HepG2 (cell line): ENCODE measurements around the gene SKI. TPM values are rescaled to one million over a fixed set of nuclear protein-coding genes. Genes with fewer than 3 reads are reported as not detected.

Experiments used
- ATAC-seq: fragments of 200-7000 bp; cut with Tn5 transposase; 3 replicates; pipeline ENCODE4 v1.9.1; 2020; ENCODE audit warnings: mild to moderate bottlenecking, moderate library complexity
- BruUV-seq: library from RNA; stranded (reverse); fragments of 400-500 nt; replicated peaks from 2 replicates; lab custom pipeline; 2021; lab: Mats Ljungman, UMichigan
- CTCF ChIA-PET: fragments of 300-600 bp; formaldehyde crosslinking; extraction: SDS; loops from one replicate; lab custom pipeline; 2021; ENCODE audit warnings: low total read pairs, inconsistent platforms, low intra/inter-chr PET ratio; lab: Yijun Ruan, JAX
- POLR2A ChIA-PET: fragments of 350-600 bp; sonication (Branson Sonifier 250); formaldehyde crosslinking; loops from one replicate; lab custom pipeline; 2020; ENCODE audit warnings: antibody characterized with exemption, inconsistent platforms; lab: Yijun Ruan, JAX
- DNase-seq: peaks from one replicate; pipeline ENCODE4 v3.0.0-alpha.2; 2015; ENCODE audit warnings: low spot score
- FAIRE-seq: peaks from 3 replicates; lab custom pipeline; 2011; peaks lifted over from hg19 to GRCh38; lab: Jason Lieb, UNC
- H2AFZ ChIP-seq: one replicate; pipeline ENCODE4 v1.6.1; 2011; ENCODE audit warnings: low read length, inconsistent platforms
- H3K27ac ChIP-seq: fragments of 300-600 bp; 3 replicates; pipeline ENCODE4 v1.8.0; 2011; ENCODE audit warnings: mixed run types, mild to moderate bottlenecking, mixed read lengths, low read length, inconsistent platforms; ENCODE audit not compliant: insufficient read depth; ENCODE audit errors: extremely low read length
- H3K27me3 ChIP-seq, 2 experiments: fragments of 200-600 bp in 1 of 2; 2 replicates in 1 of 2; 3 replicates in 1 of 2; pipeline versions ENCODE4 v1.6.0 to v1.8.0; 2011; ENCODE audit warnings: low read length in 2 of 2, mild to moderate bottlenecking in 2 of 2, moderate library complexity in 2 of 2, inconsistent platforms in 1 of 2; ENCODE audit not compliant: insufficient read depth in 2 of 2, control insufficient read depth in 1 of 2
- H3K36me3 ChIP-seq, 2 experiments: fragments of 200-600 bp in 1 of 2; replicated peaks in 1 of 2; 2 replicates in 1 of 2; 3 replicates in 1 of 2; pipeline versions ENCODE4 v1.5.1 to v1.8.0; 2011; ENCODE audit warnings: low read length in 2 of 2, inconsistent platforms in 1 of 2; ENCODE audit not compliant: insufficient read depth in 2 of 2, control insufficient read depth in 1 of 2
- H3K4me1 ChIP-seq: 2 replicates; pipeline ENCODE4 v1.5.1; 2012; ENCODE audit warnings: low read length, inconsistent platforms; ENCODE audit not compliant: insufficient read depth
- H3K4me2 ChIP-seq: 2 replicates; pipeline ENCODE4 v1.6.0; 2011; ENCODE audit warnings: low read depth, low read length, inconsistent platforms
- H3K4me3 ChIP-seq, 3 experiments: fragments of 200-600 bp in 1 of 3; sonication (generic), shearing (Covaris generic) in 1 of 3; replicated peaks in 1 of 3; 2 replicates each; pipeline ENCODE4 v1.5.1; 2011 to 2016; ENCODE audit warnings: low read length in 3 of 3, inconsistent platforms in 2 of 3, low read depth in 2 of 3, mild to moderate bottlenecking in 2 of 3, control low read depth in 1 of 3, mixed read lengths in 1 of 3; ENCODE audit not compliant: insufficient read depth in 1 of 3
- H3K79me2 ChIP-seq: one replicate; pipeline ENCODE4 v1.6.1; 2011; ENCODE audit warnings: low read length, inconsistent platforms; ENCODE audit not compliant: insufficient read depth
- H3K9ac ChIP-seq: 2 replicates; pipeline ENCODE4 v1.6.0; 2011; ENCODE audit warnings: mild to moderate bottlenecking, low read depth, low read length, inconsistent platforms; ENCODE audit not compliant: insufficient read depth
- H3K9me3 ChIP-seq: 2 replicates; pipeline ENCODE4 v1.5.1; 2012; ENCODE audit warnings: mild to moderate bottlenecking, low read length
- H4K20me1 ChIP-seq: 2 replicates; pipeline ENCODE4 v1.6.0; 2011; ENCODE audit warnings: inconsistent platforms, mild to moderate bottlenecking, low read length, moderate library complexity; ENCODE audit not compliant: insufficient read depth
- E2F2 ChIP-seq: sonication (generic); formaldehyde crosslinking; IDR thresholded peaks from 2 replicates; pipeline ENCODE4 v1.4.0; 2020; ENCODE audit warnings: missing genetic modification reagents, borderline replicate concordance
- ETV5 ChIP-seq: IDR thresholded peaks from 2 replicates; pipeline ENCODE4 v1.6.1; 2018; ENCODE audit warnings: missing biosample characterization, missing genetic modification reagents, inconsistent platforms, borderline replicate concordance
- PATZ1 ChIP-seq: sonication (generic); formaldehyde crosslinking; IDR thresholded peaks from 2 replicates; pipeline ENCODE4 v1.4.0; 2020; ENCODE audit warnings: missing genetic modification reagents
- PBX3 ChIP-seq: sonication (generic); formaldehyde crosslinking; IDR thresholded peaks from 2 replicates; pipeline ENCODE4 v1.8.1; 2023; ENCODE audit warnings: missing genetic modification reagents, inconsistent platforms, borderline replicate concordance
- POGK ChIP-seq: sonication (generic); formaldehyde crosslinking; conservative IDR thresholded peaks from 2 replicates; pipeline ENCODE4 v1.8.0; 2022; ENCODE audit warnings: mild to moderate bottlenecking, moderate library complexity, missing genetic modification reagents
- REPIN1 ChIP-seq: sonication (generic); formaldehyde crosslinking; IDR thresholded peaks from 2 replicates; pipeline ENCODE4 v1.8.0; 2022; ENCODE audit warnings: missing genetic modification reagents, low read depth, mild to moderate bottlenecking, borderline replicate concordance
- SNAPC2 ChIP-seq: sonication (generic); formaldehyde crosslinking; IDR thresholded peaks from 2 replicates; pipeline ENCODE4 v1.8.1; 2022; ENCODE audit warnings: mild to moderate bottlenecking, missing genetic modification reagents
- SRSF1 ChIP-seq: fragments of 200-400 bp; formaldehyde crosslinking; optimal IDR thresholded peaks from 2 replicates; pipeline ENCODE3; 2017; ENCODE audit warnings: mild to moderate bottlenecking, low read depth, low read length, moderate library complexity
- TRIM22 ChIP-seq: fragments of 450-650 bp; IDR thresholded peaks from 2 replicates; pipeline ENCODE4 v1.6.1; 2017
- YEATS4 ChIP-seq: sonication (generic); formaldehyde crosslinking; IDR thresholded peaks from 2 replicates; pipeline ENCODE4 v1.4.0; 2020; ENCODE audit warnings: missing genetic modification reagents, borderline replicate concordance
- ZNF180 ChIP-seq: sonication (generic); formaldehyde crosslinking; IDR thresholded peaks from 2 replicates; pipeline ENCODE4 v1.4.0; 2020; ENCODE audit warnings: low read depth, missing genetic modification reagents, borderline replicate concordance
- ZNF274 ChIP-seq: sonication (generic); formaldehyde crosslinking; IDR thresholded peaks from 2 replicates; pipeline ENCODE4 v1.5.1; 2020; ENCODE audit warnings: mild to moderate bottlenecking, missing genetic modification reagents
- ZNF34 ChIP-seq: sonication (generic); formaldehyde crosslinking; IDR thresholded peaks from 2 replicates; pipeline ENCODE4 v1.4.0; 2020; ENCODE audit warnings: mild to moderate bottlenecking, missing genetic modification reagents, borderline replicate concordance
- ZNF775 ChIP-seq: sonication (generic); formaldehyde crosslinking; IDR thresholded peaks from 2 replicates; pipeline ENCODE4 v1.4.0; 2020; ENCODE audit warnings: missing genetic modification reagents, mild to moderate bottlenecking, moderate library complexity, borderline replicate concordance
- WGBS: methylation state at CpG from one replicate; pipeline ENCODE4 v1.1.6; 2017; ENCODE audit warnings: low lambda C conversion rate; 5-methylcytosine and 5-hydroxymethylcytosine counted together
- in situ Hi-C: cut with HindIII; loops from 2 replicates; pipeline ENCODE4 v1.10.0; 2017; ENCODE audit warnings: low pct_unique_long_range_greater_than_20kb; ENCODE audit not compliant: extremely low pct_ligation_motif_present
- intact Hi-C: fragments of 100-400 bp; cut with micrococcal nuclease; formaldehyde crosslinking; loops from one replicate; pipeline ENCODE4 v1.10.0; 2022; ENCODE audit not compliant: unreplicated experiment
- polyA plus RNA-seq, 8 experiments: library from polyadenylated mRNA; depleted of rRNA in 3 of 8; stranded (reverse) in 7 of 8; unstranded in 1 of 8; fragments of >200 nt; fragmentation: Illumina TruSeq in 4 of 8; extraction: Trizol in 4 of 8; gene quantifications; 2 replicates each; pipeline versions ENCODE4 v1.2.1 to v1.2.3, GENCODE V29; 2011 to 2016; ENCODE audit warnings: low read depth in 4 of 8, missing spikeins in 1 of 8, mixed read lengths in 1 of 8; ENCODE audit not compliant: insufficient read depth in 1 of 8
- total RNA-seq, 5 experiments: library from RNA; depleted of rRNA; stranded (reverse); fragments of >200 nt; fragmentation: Illumina TruSeq; extraction: Trizol; gene quantifications; 2 replicates each; pipeline ENCODE4 v1.2.3, GENCODE V29; 2016; ENCODE audit warnings: low read depth in 1 of 5

Gene SKI
- total and polyA plus RNA-seq, 2 of the 13 experiments (the other 11 are each of a cell fraction or from before 2014, with no cell fraction given) = 4.7 to 6.9 TPM

- H3K27me3 ChIP-seq = peaks cover 2 to 15% of the 10 kb centered on the region in 2 experiments; a peak in 2 of 5 replicates
- H3K4me3 ChIP-seq = peak overlapping the region in 2 of 3 experiments; percentile 53 to 64; a peak in 4 of 6 replicates
- 38% methylated on average over 4 of the region's 32 CpGs for WGBS
- no peak overlapping the region for H3K27ac ChIP-seq
- FAIRE-seq (no peak), DNase-seq (no peak), ATAC-seq (peak; percentile 11)
- ChIA-PET CTCF (no interaction called here), POLR2A (interaction anchor here (1.4 kb wide), 1 partner anchor 18 kb away, joined by 3 read pairs; no protein-coding TSS in a partner anchor)
- no TSS peak for BruUV-seq
- in situ Hi-C loops = no loop called here
- H3K9ac ChIP-seq = peak overlapping the region; percentile 57
- H2AFZ ChIP-seq = no peak overlapping the region
- peaks cover 65% of the 10 kb centered on the region for H3K4me1 ChIP-seq
- no peaks in the 10 kb centered on the region for H3K9me3 ChIP-seq
- no peaks in the 10 kb centered on the region for H3K36me3 ChIP-seq
- intact Hi-C loops = no loop called here
- H3K79me2 ChIP-seq = no peaks in the 10 kb centered on the region
- H3K4me2 ChIP-seq = peak overlapping the region; percentile 95
- H4K20me1 ChIP-seq = no peaks in the 10 kb centered on the region
- 0 out of 2 replicates have a peak, but pooled peaks have one; percentile 2 for TF ChIP-seq SNAPC2 (CRISPR knock-in tag)
- TF ChIP-seq ETV5 = no peak
- no peak for TF ChIP-seq YEATS4
- no peak for TF ChIP-seq PBX3
- TF ChIP-seq PATZ1 = peak; percentile 36
- TF ChIP-seq ZNF180 (CRISPR knock-in tag) = no peak
- TF ChIP-seq ZNF274 (CRISPR knock-in tag) = 0 out of 2 replicates have a peak, but pooled peaks have one; percentile 28
- TF ChIP-seq POGK (CRISPR knock-in tag) = no peak
- no peak for TF ChIP-seq E2F2
- peak; percentile 71 for TF ChIP-seq SRSF1
- no peak for TF ChIP-seq ZNF34 (CRISPR knock-in tag)
- no peak for TF ChIP-seq ZNF775 (CRISPR knock-in tag)
- TF ChIP-seq REPIN1 = no peak
- TF ChIP-seq TRIM22 = no peak
These were observed 14.3 kb upstream of the SKI start for GRCh38 chr1:2213576-2214505.
